GM10847 (cell line): ENCODE results near the gene GRWD1.

Source experiments
- POLR2A ChIP-seq: IDR thresholded peaks from 2 replicates; pipeline ENCODE4 v1.6.1; 2011; ENCODE audit not compliant: insufficient read length; ENCODE audit errors: extremely low read depth

The GRWD1 gene

GRCh38 chr19:48446579-48446978, 796 bp downstream of the GRWD1 start:
- TF ChIP-seq POLR2A: no peak

GRCh38 chr19:48448563-48448962, 2.8 kb downstream of the GRWD1 start:
- TF ChIP-seq POLR2A: no peak

DNA sequence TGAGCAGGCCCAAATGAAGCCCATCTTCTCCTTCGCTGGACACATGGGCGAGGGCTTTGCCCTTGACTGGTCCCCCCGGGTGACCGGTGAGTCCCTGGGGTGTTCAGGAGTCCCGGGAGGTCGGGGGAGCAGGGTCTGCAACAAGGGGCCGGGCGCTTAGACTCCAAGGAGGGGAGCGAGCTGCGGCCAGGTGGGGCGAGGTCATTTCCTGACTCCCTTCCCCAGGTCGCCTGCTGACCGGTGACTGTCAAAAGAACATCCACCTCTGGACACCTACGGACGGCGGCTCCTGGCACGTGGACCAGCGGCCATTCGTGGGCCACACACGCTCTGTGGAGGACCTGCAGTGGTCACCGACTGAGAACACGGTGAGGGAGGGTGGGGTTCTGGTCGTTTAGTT, 4.7 kb downstream of the GRWD1 start:
- no peak for TF ChIP-seq POLR2A

- TF ChIP-seq POLR2A: no peak
Observed at GRCh38 chr19:48450863-48451262, 5.1 kb downstream of the GRWD1 start.

DNA sequence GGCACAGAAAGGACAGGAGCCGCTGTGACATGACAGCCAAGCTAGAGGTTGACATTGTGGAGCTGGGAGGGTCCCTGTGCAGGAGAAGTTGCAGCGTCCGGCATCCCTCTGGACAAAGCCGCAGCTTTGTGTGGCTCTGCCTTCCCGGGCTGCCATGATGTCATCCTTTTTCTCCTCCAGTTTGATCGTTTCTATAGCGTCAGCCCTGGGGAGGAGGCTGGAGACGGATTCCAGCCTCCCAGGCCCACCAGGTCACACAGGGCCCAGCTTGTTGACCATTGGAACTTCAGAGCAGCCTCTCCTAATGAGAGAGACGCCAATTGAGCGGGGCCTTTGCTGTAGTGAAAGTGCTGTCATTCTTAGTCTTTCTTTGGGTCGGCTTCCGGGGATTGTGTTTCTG, 5.8 kb downstream of the GRWD1 start:
- TF ChIP-seq POLR2A: no peak

GRCh38 chr19:48452289-48453190, 6.8 kb downstream of the GRWD1 start:
- no peak for TF ChIP-seq POLR2A

- no peak for TF ChIP-seq POLR2A
Observed at GRCh38 chr19:48454150-48454730, 8.5 kb downstream of the GRWD1 start.

- no peak for TF ChIP-seq POLR2A
Observed at GRCh38 chr19:48455171-48455907, 9.6 kb downstream of the GRWD1 start, which contains the start of gene KCNJ14. TSS of gene KCNJ14 (plus strand) at chr19:48455574. CDS start at chr19:48461725, 6,151 bp downstream.

DNA sequence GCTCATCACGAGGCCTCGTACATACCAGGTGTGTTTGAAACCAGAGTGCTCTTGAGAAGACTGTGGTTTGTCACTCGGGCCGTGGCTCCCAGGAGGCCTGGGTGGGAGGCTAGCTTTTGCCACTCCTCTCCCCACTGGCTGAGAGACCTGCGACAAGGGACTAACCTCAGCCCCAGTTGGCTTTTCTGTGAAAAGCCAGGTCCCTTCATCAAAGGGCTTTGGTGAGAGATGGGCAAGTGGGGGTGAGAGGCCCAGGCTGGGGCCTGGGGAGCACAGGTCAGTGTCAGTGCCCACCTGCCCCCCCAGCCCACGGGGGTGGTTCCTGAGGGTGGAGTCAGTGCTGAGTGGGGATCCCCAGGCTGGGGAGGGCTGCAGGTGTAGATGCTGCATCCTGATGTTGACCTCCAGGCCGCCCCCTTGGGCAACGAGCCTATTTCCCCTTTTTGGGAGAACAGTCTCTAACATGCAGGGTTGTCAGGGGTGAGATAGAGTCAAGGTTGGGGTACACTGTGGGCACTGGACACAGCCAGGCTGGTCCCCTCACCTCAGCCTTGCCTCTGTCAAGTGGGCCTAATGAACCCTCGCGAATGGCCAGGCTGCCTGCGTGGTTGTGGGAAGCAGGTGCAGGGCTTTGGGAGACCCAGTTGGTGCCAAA, 10.3 kb downstream of the GRWD1 start:
- no peak for TF ChIP-seq POLR2A

GRCh38 chr19:48456864-48457263, 11.1 kb downstream of the GRWD1 start:
- no peak for TF ChIP-seq POLR2A

DNA sequence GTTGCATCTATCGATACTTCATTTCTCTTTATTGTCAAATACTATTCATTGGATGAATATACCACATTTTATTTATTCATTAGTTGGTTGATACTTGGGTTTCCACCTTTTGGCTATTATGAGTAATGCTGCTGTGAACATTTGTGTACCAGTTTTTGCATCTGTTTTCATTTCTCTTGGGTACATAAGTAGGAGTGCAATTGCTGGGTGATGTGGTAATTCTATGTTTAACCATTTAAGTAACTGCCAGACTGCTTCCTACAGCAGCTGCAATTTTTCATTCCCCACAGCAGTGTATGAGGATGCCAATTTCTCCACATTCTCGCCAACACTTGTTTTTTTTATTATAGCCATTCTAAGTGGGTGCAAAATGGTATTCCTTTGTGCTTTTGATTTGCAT, 12.2 kb downstream of the GRWD1 start:
- no peak for TF ChIP-seq POLR2A

GRCh38 chr19:48461651-48461981, 15.8 kb downstream of the GRWD1 start:
- TF ChIP-seq POLR2A: no peak

- TF ChIP-seq POLR2A: no peak
Observed at GRCh38 chr19:48461982-48462655, 16.3 kb downstream of the GRWD1 start.

GRCh38 chr19:48465215-48465614, 19.4 kb downstream of the GRWD1 start:
- TF ChIP-seq POLR2A: no peak
